Measurements from ENCODE around the gene LRPAP1. TPM values are rescaled to one million over a fixed set of nuclear protein-coding genes. Genes with fewer than 3 reads are reported as not detected.

LRPAP1 gene
- polyA plus RNA-seq, 1 donor from 2014 or later = 91.1 TPM

GRCh38 chr4:3476341-3476747, 55.9 kb downstream of the LRPAP1 start:
- H3K79me2 ChIP-seq (replicated peaks; ENCODE audit: insufficient read depth, low read length) = no peaks in the 10 kb centered on the region
- no peaks in the 10 kb centered on the region for H3K9me3 ChIP-seq (ENCODE audit: low read length)
- no peaks in the 10 kb centered on the region for H3K9me2 ChIP-seq (ENCODE audit: insufficient read depth, low read length)
- no peak overlapping the region for H2AFZ ChIP-seq (ENCODE audit: low read depth, low read length)
- no peak overlapping the region for H3K27ac ChIP-seq (ENCODE audit: low read length)
- no peak overlapping the region for H3K4me2 ChIP-seq (ENCODE audit: low read length)
- H3K36me3 ChIP-seq (ENCODE audit: insufficient read depth, low read length) = no peaks in the 10 kb centered on the region
- TF ChIP-seq TAF1 (IDR thresholded peaks at IDR 0.05; ENCODE audit: low read depth) = no peak
- TF ChIP-seq POLR2AphosphoS5 (IDR thresholded peaks at IDR 0.05) = no peak
- TF ChIP-seq RAD21 (conservative IDR thresholded peaks at IDR 0.05) = no peak
- TF ChIP-seq, protein P1, sequence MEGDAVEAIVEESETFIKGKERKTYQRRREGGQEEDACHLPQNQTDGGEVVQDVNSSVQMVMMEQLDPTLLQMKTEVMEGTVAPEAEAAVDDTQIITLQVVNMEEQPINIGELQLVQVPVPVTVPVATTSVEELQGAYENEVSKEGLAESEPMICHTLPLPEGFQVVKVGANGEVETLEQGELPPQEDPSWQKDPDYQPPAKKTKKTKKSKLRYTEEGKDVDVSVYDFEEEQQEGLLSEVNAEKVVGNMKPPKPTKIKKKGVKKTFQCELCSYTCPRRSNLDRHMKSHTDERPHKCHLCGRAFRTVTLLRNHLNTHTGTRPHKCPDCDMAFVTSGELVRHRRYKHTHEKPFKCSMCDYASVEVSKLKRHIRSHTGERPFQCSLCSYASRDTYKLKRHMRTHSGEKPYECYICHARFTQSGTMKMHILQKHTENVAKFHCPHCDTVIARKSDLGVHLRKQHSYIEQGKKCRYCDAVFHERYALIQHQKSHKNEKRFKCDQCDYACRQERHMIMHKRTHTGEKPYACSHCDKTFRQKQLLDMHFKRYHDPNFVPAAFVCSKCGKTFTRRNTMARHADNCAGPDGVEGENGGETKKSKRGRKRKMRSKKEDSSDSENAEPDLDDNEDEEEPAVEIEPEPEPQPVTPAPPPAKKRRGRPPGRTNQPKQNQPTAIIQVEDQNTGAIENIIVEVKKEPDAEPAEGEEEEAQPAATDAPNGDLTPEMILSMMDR (IDR thresholded peaks at IDR 0.05; ENCODE audit: poor library complexity, severe bottlenecking) = no peak
- TF ChIP-seq EP300 (conservative IDR thresholded peaks at IDR 0.05; ENCODE audit: poor library complexity, severe bottlenecking) = no peak
- no peaks in the 10 kb centered on the region for H4K20me1 ChIP-seq (ENCODE audit: insufficient read depth)
- no peak overlapping the region for H3K4me3 ChIP-seq (ENCODE audit: low read length)
- H3K9ac ChIP-seq (ENCODE audit: low read length) = no peak overlapping the region
- H3F3A ChIP-seq (ENCODE audit: insufficient read depth, low read length, poor library complexity, severe bottlenecking) = no peaks in the 10 kb centered on the region
- H3K27me3 ChIP-seq (ENCODE audit: insufficient read depth, low read depth, low read length) = no peaks in the 10 kb centered on the region

DNA sequence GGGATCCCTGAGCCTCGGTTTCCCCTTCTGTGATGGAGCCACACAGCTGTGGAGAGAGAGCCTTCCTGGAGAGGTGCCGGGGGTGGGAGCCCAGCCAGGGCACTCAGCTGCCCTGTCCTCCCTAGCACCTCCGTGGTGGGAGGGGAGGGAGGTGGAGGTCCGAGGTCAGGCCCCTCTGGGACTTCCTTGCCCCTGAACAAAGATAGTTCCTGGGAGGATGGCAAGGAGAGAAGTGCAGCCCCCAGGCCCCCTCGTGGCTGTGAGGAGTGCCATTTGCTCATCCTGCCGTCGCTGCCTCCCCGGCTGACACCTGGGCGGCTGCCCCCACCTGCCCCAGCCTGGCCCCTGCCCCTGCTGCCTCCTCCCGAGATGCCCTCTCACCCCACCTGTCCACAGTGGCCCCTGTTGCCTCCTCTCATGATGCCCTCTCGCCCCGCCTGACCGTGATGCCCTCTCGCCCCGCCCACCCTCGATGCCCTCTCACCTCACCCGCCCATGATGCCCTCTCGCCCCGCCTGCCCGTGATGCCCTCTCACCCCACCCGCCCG, 56.4 kb downstream of the LRPAP1 start:
- no peaks in the 10 kb centered on the region for H3K9me2 ChIP-seq (ENCODE audit: insufficient read depth, low read length)
- no peak overlapping the region for H3K27ac ChIP-seq (ENCODE audit: low read length)
- H3K27me3 ChIP-seq (ENCODE audit: insufficient read depth, low read depth, low read length) = no peaks in the 10 kb centered on the region
- no peaks in the 10 kb centered on the region for H3K9me3 ChIP-seq (ENCODE audit: low read length)
- no peaks in the 10 kb centered on the region for H3K36me3 ChIP-seq (ENCODE audit: insufficient read depth, low read length)
- no peak overlapping the region for H3K9ac ChIP-seq (ENCODE audit: low read length)
- no peaks in the 10 kb centered on the region for H3K79me2 ChIP-seq (replicated peaks; ENCODE audit: insufficient read depth, low read length)
- H3K4me3 ChIP-seq (ENCODE audit: low read length) = no peak overlapping the region
- H3K4me2 ChIP-seq (ENCODE audit: low read length) = no peak overlapping the region
- no peaks in the 10 kb centered on the region for H3F3A ChIP-seq (ENCODE audit: insufficient read depth, low read length, poor library complexity, severe bottlenecking)
- H2AFZ ChIP-seq (ENCODE audit: low read depth, low read length) = no peak overlapping the region
- H4K20me1 ChIP-seq (ENCODE audit: insufficient read depth) = no peaks in the 10 kb centered on the region
- TF ChIP-seq SMC3 (conservative IDR thresholded peaks at IDR 0.05; ENCODE audit: poor library complexity) = no peak
- TF ChIP-seq POLR2AphosphoS5 (IDR thresholded peaks at IDR 0.05) = no peak
- TF ChIP-seq MXI1 (conservative IDR thresholded peaks at IDR 0.05; ENCODE audit: poor library complexity, severe bottlenecking) = no peak
- TF ChIP-seq, protein P1 (IDR thresholded peaks at IDR 0.05; ENCODE audit: poor library complexity, severe bottlenecking) = no peak
- TF ChIP-seq TAF1 (IDR thresholded peaks at IDR 0.05; ENCODE audit: low read depth) = no peak
- TF ChIP-seq EZH2 (IDR thresholded peaks at IDR 0.05; ENCODE audit: borderline replicate concordance, insufficient read depth, low read length, poor library complexity, severe bottlenecking) = no peak
- TF ChIP-seq EP300 (conservative IDR thresholded peaks at IDR 0.05; ENCODE audit: poor library complexity, severe bottlenecking) = no peak
- no peak for TF ChIP-seq REST (IDR thresholded peaks at IDR 0.05; ENCODE audit: borderline replicate concordance)
- TF ChIP-seq RAD21 (conservative IDR thresholded peaks at IDR 0.05) = no peak
